Inferior parietal cortex (tissue), 1 donor: ENCODE results near the gene UST.
"Not testable (repeated sequence)": the region's sequence is repeated elsewhere in the genome, so short reads cannot be mapped to it uniquely, and the experiment has no call there.

Experiments used
- DNase-seq: peaks from one replicate; pipeline ENCODE4 v3.0.0-alpha.2; 2016; ENCODE audit errors: extremely low spot score

UST gene

GRCh38 chr6:148868314-148868713, 121.5 kb downstream of the UST start:
- DNase-seq, result no peak

- no peak for DNase-seq
Observed at GRCh38 chr6:148868901-148869300, 122.1 kb downstream of the UST start.

GRCh38 chr6:148869585-148869984, 122.8 kb downstream of the UST start:
- no peak for DNase-seq

GRCh38 chr6:148873154-148873553, 126.3 kb downstream of the UST start:
- DNase-seq, result no peak

GRCh38 chr6:148873868-148874267, 127.0 kb downstream of the UST start:
- no peak for DNase-seq

- no peak for DNase-seq
Observed at GRCh38 chr6:148874698-148875293, 128.0 kb downstream of the UST start.

- DNase-seq, result no peak
Observed at GRCh38 chr6:148878683-148879082, 131.9 kb downstream of the UST start.

GRCh38 chr6:148880742-148881141, 133.9 kb downstream of the UST start:
- not testable (repeated sequence) for DNase-seq

- no peak for DNase-seq
Observed at GRCh38 chr6:148881593-148882311, 134.9 kb downstream of the UST start.

- DNase-seq, result no peak
Observed at GRCh38 chr6:148883270-148883669, 136.4 kb downstream of the UST start.

- no peak for DNase-seq
Observed at GRCh38 chr6:148884461-148884860, 137.6 kb downstream of the UST start.

GRCh38 chr6:148885136-148885865, 138.5 kb downstream of the UST start:
- no peak for DNase-seq

GRCh38 chr6:148885925-148886845, 139.4 kb downstream of the UST start:
- no peak for DNase-seq

GRCh38 chr6:148887181-148887580, 140.4 kb downstream of the UST start:
- no peak for DNase-seq

- DNase-seq, result no peak
Observed at GRCh38 chr6:148888856-148889255, 142.0 kb downstream of the UST start.

GRCh38 chr6:148890096-148890495, 143.3 kb downstream of the UST start:
- no peak for DNase-seq

- DNase-seq, result no peak
Observed at GRCh38 chr6:148890652-148891404, 144.0 kb downstream of the UST start.

GRCh38 chr6:148891405-148891783, 144.6 kb downstream of the UST start:
- DNase-seq, result no peak

- DNase-seq, result no peak
Observed at GRCh38 chr6:148892247-148892646, 145.4 kb downstream of the UST start.

GRCh38 chr6:148893073-148893472, 146.2 kb downstream of the UST start:
- DNase-seq, result no peak

GRCh38 chr6:148893481-148893880, 146.7 kb downstream of the UST start:
- no peak for DNase-seq
